HG02885 (cell line): ENCODE measurements around the gene RIT2.

Source experiments
- ATAC-seq: cut with Tn5 transposase; IDR thresholded peaks from one replicate; pipeline ENCODE4 v1.9.1; 2021; ENCODE audit warnings: mild to moderate bottlenecking; ENCODE audit not compliant: unreplicated experiment, poor library complexity

Gene RIT2

GRCh38 chr18:43115076-43115921 is at the start of gene RIT2:
Gene RIT2 (minus strand): TSS chr18:43115685.
- ATAC-seq = no peak

GRCh38 chr18:43161528-43161927 is 46.0 kb upstream of the RIT2 start:
- ATAC-seq = no peak

- ATAC-seq = no peak
These were observed 45.0 kb upstream of the RIT2 start for GRCh38 chr18:43160509-43160908.

GRCh38 chr18:43159926-43160325 is 44.4 kb upstream of the RIT2 start:
- ATAC-seq = no peak

GRCh38 chr18:43159086-43159770 is 43.7 kb upstream of the RIT2 start:
- no peak for ATAC-seq

GRCh38 chr18:43158381-43158780 is 42.9 kb upstream of the RIT2 start:
- ATAC-seq = no peak

- ATAC-seq = no peak
These were observed 40.4 kb upstream of the RIT2 start for GRCh38 chr18:43155842-43156241.

GRCh38 chr18:43148231-43148630 is 32.7 kb upstream of the RIT2 start:
- ATAC-seq = no peak

- no peak for ATAC-seq
These were observed 25.7 kb upstream of the RIT2 start for GRCh38 chr18:43141208-43141607.

- ATAC-seq = no peak
These were observed 23.9 kb upstream of the RIT2 start for GRCh38 chr18:43139288-43139946.

GRCh38 chr18:43134876-43135275 is 19.4 kb upstream of the RIT2 start:
- ATAC-seq = no peak

GRCh38 chr18:43130716-43131260 is 15.3 kb upstream of the RIT2 start:
- no peak for ATAC-seq

- no peak for ATAC-seq
These were observed 14.6 kb upstream of the RIT2 start for GRCh38 chr18:43129946-43130524.

- ATAC-seq = no peak
These were observed 10.0 kb upstream of the RIT2 start for GRCh38 chr18:43125471-43125870.

- ATAC-seq = no peak
These were observed 7.5 kb upstream of the RIT2 start for GRCh38 chr18:43122955-43123354.

- ATAC-seq = no peak
These were observed 1.3 kb upstream of the RIT2 start for GRCh38 chr18:43116699-43117294.

GRCh38 chr18:43113220-43113895 is 2.1 kb downstream of the RIT2 start:
- ATAC-seq = no peak

- no peak for ATAC-seq
These were observed 6.6 kb downstream of the RIT2 start for GRCh38 chr18:43108882-43109281.

GRCh38 chr18:43108469-43108868 is 7.0 kb downstream of the RIT2 start:
- no peak for ATAC-seq

GRCh38 chr18:43093646-43094045 is 21.8 kb downstream of the RIT2 start:
- ATAC-seq = no peak
